ENCODE data around the gene SARNP. TPM values are rescaled to one million over a fixed set of nuclear protein-coding genes. Genes with fewer than 3 reads are reported as not detected.

Gene SARNP
- total and polyA plus RNA-seq, 10 of the 15 experiments (the other 5 are each of a cell fraction or from before 2014, with no cell fraction given): 77.6 to 445 (median 188) TPM

DNA sequence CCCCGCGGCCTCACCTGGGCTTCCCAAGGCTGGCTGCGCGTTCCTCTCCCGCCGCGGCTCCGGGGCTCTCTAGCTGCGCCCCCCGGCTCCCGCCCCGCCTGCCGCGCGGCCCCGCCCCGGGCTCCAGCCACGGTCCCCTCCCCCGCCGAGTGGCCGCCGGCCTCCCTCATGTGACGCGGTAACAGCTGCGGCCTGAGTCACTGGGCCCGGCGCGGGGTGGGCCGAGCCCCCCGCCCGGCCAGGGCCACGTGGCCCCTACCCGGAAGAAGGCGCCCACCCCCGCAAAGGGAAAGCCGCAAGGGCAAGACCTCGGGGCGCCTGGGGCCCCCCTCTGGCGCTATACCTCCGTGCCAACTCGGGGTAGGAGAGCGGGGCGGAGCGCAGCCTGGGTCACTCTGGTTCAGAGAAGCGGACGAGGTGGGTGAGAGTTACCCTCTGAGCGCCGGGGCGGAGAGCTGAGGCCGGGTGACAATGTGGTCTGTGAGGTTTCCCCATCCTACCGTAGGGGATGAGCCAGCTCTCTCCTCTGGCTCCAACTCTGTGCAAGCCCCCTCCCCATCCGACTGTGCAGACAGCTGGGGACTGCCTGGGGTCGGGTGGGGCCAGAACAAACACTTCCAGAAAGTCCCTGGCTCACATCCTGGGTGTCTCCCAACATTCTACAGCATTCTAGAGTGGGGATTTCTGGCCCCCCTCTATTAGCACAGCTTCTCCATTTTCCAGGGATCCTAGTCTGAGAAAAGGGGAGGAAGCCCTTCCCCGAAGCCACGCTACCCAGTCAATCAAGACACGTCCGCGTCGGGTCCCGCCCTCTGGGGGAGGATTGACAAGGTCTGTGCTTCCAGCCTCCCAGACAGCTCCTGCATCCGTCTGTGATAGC is 88.3 kb downstream of the SARNP start, which contains the start of gene CD63 (continued):
- no peak for TF ChIP-seq ETV6 (conservative IDR thresholded peaks at IDR 0.05 in 1 of 2, IDR thresholded peaks at IDR 0.05 in 1 of 2; ENCODE audit: borderline replicate concordance in 1 of 2, low read depth in 1 of 2)
- no peak for TF ChIP-seq SREBF1 (IDR thresholded peaks at IDR 0.05; ENCODE audit: low read length)
- no peak for TF ChIP-seq BRCA1 (IDR thresholded peaks at IDR 0.05; ENCODE audit: low read depth, low read length)
- TF ChIP-seq KAT2A (conservative IDR thresholded peaks at IDR 0.05; ENCODE audit: control insufficient read depth, low read depth, low read length): no peak
- TF ChIP-seq EED (IDR thresholded peaks at IDR 0.05; ENCODE audit: low read depth): no peak
- no peak for TF ChIP-seq RAD21 (IDR thresholded peaks at IDR 0.05; ENCODE audit: insufficient read depth, low read depth, low read length)
- no peak for TF ChIP-seq CEBPZ (IDR thresholded peaks at IDR 0.05; ENCODE audit: low read depth, low read length)
- peak; percentile 65; the same call in 1 of the 2 replicates for TF ChIP-seq ATF3 (IDR thresholded peaks at IDR 0.05; ENCODE audit: borderline replicate concordance, extremely low read depth, low read depth, low read length)
- TF ChIP-seq YY1 (IDR thresholded peaks at IDR 0.05; ENCODE audit: low read depth, low read length): no peak; the same call in 1 of the 2 replicates
- no peak for TF ChIP-seq SKIL (IDR thresholded peaks at IDR 0.05; ENCODE audit: low read depth, poor library complexity, severe bottlenecking)
- TF ChIP-seq NFXL1 (IDR thresholded peaks at IDR 0.05; ENCODE audit: borderline replicate concordance): no peak
- TF ChIP-seq PML (IDR thresholded peaks at IDR 0.05; ENCODE audit: low read length): peak; percentile 57; the same call in 1 of the 2 replicates
- peak; percentile 99 for TF ChIP-seq NR2F1 (conservative IDR thresholded peaks at IDR 0.05)
- TF ChIP-seq, protein P1, sequence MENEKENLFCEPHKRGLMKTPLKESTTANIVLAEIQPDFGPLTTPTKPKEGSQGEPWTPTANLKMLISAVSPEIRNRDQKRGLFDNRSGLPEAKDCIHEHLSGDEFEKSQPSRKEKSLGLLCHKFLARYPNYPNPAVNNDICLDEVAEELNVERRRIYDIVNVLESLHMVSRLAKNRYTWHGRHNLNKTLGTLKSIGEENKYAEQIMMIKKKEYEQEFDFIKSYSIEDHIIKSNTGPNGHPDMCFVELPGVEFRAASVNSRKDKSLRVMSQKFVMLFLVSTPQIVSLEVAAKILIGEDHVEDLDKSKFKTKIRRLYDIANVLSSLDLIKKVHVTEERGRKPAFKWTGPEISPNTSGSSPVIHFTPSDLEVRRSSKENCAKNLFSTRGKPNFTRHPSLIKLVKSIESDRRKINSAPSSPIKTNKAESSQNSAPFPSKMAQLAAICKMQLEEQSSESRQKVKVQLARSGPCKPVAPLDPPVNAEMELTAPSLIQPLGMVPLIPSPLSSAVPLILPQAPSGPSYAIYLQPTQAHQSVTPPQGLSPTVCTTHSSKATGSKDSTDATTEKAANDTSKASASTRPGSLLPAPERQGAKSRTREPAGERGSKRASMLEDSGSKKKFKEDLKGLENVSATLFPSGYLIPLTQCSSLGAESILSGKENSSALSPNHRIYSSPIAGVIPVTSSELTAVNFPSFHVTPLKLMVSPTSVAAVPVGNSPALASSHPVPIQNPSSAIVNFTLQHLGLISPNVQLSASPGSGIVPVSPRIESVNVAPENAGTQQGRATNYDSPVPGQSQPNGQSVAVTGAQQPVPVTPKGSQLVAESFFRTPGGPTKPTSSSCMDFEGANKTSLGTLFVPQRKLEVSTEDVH (IDR thresholded peaks at IDR 0.05; ENCODE audit: low read depth, partially characterized antibody): no peak
- no peak for TF ChIP-seq ZNF592 (IDR thresholded peaks at IDR 0.05)

Measured in GM12878 (cell line).